Activated T-helper 17 cell treated with anti-CD3 and anti-CD28 coated beads, Interleukin-2, amount 50 U/mL, for 72 hours (primary cell): ENCODE data around the gene B3GAT1. TPM values are rescaled to one million over a fixed set of nuclear protein-coding genes. Genes with fewer than 3 reads are reported as not detected.
"Not testable (repeated sequence)": the region's sequence is repeated elsewhere in the genome, so short reads cannot be mapped to it uniquely, and the experiment has no call there.

Experiments
- ATAC-seq: fragments of 150-1000 bp; cut with Tn5 transposase; replicated peaks from 2 replicates; pipeline ENCODE4 v1.10.0; 2021; ENCODE audit warnings: mild to moderate bottlenecking, moderate library complexity
- H3K27ac Mint-ChIP-seq: one replicate; pipeline ENCODE4 v1.8.0; 2022; ENCODE audit warnings: mixed read lengths
- H3K27me3 Mint-ChIP-seq: one replicate; pipeline ENCODE4 v1.8.0; 2022; ENCODE audit warnings: mixed read lengths
- H3K36me3 Mint-ChIP-seq: one replicate; pipeline ENCODE4 v1.8.0; 2022; ENCODE audit warnings: low read depth, mild to moderate bottlenecking, mixed read lengths
- H3K4me1 Mint-ChIP-seq: one replicate; pipeline ENCODE4 v1.8.0; 2022; ENCODE audit warnings: mixed read lengths
- H3K4me3 Mint-ChIP-seq: one replicate; pipeline ENCODE4 v1.8.0; 2022; ENCODE audit warnings: mild to moderate bottlenecking, mixed read lengths
- H3K9me3 Mint-ChIP-seq: one replicate; pipeline ENCODE4 v1.8.0; 2022; ENCODE audit warnings: mixed read lengths
- total RNA-seq, 2 donors: library from RNA; stranded (reverse); gene quantifications; one replicate each; pipeline ENCODE4 v1.2.3, GENCODE V29; 2022

Gene B3GAT1, protein sequence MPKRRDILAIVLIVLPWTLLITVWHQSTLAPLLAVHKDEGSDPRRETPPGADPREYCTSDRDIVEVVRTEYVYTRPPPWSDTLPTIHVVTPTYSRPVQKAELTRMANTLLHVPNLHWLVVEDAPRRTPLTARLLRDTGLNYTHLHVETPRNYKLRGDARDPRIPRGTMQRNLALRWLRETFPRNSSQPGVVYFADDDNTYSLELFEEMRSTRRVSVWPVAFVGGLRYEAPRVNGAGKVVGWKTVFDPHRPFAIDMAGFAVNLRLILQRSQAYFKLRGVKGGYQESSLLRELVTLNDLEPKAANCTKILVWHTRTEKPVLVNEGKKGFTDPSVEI
- total RNA-seq = under 1 TPM; 0.16 to 0.17 TPM

DNA sequence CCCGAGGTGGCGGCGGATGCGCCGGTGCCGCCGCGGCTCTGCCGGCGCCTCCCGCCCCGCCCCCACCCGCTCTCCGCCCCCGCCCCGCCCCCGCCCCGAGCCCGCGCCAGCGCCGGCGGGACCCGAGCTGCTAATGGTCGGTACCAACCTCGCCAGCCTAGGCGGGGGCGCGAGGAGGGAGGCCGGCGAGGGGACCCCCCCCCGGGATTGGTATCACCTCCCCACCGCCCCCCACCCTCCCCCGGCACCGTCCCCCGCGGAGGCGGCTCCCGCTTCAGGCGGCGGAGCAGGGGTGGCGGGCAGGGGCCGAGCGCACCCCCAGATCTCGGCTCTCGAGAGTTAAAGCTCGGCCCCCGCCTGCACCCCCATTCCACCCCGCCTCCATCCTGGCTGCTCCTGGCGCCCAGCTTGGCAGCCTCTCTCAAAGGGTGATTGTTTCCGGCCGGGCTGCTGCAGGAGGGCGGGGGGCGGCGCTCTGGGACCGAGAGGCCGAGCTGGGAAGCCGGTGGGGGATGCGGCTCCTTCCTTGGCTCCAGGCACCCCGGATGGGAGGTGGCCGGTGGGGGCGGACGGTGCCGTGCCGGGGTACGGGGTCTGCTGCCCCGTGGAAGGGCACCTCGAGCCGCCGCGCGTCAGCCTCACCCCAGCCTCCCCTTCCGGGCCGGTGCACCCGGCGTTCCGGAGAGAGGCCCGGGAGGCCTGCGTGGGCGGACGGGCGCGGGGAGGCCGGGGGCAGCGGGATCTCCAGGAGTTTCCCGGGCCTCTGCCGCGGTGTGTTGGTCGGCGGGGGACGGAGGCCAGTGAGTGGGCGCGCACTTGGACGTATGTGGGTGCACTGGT lies at the start of gene B3GAT1:
B3GAT1 (minus strand) TSS at position 40 of the 840 bp plus-strand sequence. CDS start 24,583 bp downstream, outside the sequence.
- Mint-ChIP-seq H3K9me3 (no peaks in the 10 kb centered on the region), H3K27me3 (peaks cover 51% of the 10 kb centered on the region), H3K27ac (no peak within 1 kb of the TSS), H3K4me1 (peaks cover 6% of the 10 kb centered on the region), H3K36me3 (no peaks in the 10 kb centered on the region), H3K4me3 (peak within 1 kb of the TSS; percentile 60)
- ATAC-seq = peak; percentile 41

DNA sequence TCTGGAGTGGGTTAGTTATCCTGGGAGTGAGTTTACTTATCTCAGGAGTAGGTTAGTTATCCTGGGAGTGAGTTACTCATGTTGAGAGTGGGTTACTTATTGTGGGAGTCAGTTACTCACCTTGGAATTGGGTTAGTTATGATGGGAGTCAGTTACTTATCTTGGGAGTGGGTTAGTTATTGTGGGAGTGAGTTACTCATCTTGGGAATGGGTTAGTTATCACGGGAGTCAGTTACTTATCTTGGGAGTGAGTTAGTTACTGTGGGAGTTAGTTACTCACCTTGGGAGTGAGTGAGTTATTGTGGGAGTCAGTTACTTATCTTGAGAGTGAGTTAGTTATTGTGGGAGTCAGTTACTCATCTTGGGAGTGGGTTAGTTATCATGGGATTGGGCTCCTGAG lies 49.6 kb upstream of the B3GAT1 start:
- Mint-ChIP-seq H3K27ac (no peak overlapping the region), H3K4me1 (no peaks in the 10 kb centered on the region), H3K27me3 (peaks cover 33% of the 10 kb centered on the region), H3K36me3 (no peaks in the 10 kb centered on the region), H3K9me3 (peaks cover 6% of the 10 kb centered on the region), H3K4me3 (no peak overlapping the region)
- ATAC-seq = no peak

DNA sequence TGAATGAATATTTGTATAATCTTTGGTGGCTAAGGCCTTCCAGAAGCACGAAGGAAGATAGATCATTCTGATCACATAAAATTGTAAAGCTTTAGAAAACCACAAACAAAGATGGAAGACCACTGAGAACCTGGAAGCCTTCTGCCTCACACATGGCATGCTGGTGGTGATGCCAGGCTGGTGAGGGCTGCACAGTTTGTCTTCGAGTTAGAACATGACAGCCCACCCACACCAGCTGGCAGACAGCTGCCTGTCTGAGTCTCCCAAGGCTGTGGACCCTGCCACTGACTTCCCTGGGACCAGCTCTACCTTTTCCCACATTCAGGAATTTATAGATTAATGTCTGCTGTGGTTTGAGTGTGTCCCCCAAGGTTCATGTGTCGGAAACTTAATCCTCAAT lies 48.8 kb upstream of the B3GAT1 start:
- Mint-ChIP-seq H3K27me3 (peaks cover 33% of the 10 kb centered on the region), H3K4me3 (no peak overlapping the region), H3K4me1 (no peaks in the 10 kb centered on the region), H3K27ac (no peak overlapping the region), H3K9me3 (peaks cover 6% of the 10 kb centered on the region), H3K36me3 (no peaks in the 10 kb centered on the region)
- no peak for ATAC-seq

DNA sequence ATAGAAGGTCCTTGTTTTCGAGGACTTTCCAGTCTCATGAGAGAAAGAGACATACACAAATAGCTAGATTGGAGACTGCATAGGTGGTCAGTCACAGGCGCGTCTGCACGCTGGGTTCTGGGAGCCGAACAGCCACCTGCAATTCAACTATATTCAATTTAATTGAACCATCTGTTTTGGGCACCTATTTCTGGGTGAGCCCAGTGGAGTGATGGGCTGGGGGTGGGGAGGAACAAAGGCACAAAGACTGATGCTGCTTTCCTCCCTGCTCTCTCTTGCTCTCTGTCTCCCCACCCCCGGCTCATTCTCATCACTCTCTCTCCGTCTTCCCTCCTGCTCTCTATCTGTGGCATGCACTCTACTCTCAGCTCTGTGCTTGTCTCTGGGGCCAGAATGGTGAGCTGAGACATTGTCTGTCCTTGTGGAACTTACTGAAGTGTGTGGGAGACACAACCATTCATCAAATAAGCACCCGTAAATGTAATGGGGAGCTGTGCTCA lies 48.1 kb upstream of the B3GAT1 start:
- ATAC-seq = no peak
- Mint-ChIP-seq H3K27me3 (peaks cover 32% of the 10 kb centered on the region), H3K4me3 (no peak overlapping the region), H3K36me3 (no peaks in the 10 kb centered on the region), H3K4me1 (no peaks in the 10 kb centered on the region), H3K9me3 (peaks cover 6% of the 10 kb centered on the region), H3K27ac (no peak overlapping the region)

DNA sequence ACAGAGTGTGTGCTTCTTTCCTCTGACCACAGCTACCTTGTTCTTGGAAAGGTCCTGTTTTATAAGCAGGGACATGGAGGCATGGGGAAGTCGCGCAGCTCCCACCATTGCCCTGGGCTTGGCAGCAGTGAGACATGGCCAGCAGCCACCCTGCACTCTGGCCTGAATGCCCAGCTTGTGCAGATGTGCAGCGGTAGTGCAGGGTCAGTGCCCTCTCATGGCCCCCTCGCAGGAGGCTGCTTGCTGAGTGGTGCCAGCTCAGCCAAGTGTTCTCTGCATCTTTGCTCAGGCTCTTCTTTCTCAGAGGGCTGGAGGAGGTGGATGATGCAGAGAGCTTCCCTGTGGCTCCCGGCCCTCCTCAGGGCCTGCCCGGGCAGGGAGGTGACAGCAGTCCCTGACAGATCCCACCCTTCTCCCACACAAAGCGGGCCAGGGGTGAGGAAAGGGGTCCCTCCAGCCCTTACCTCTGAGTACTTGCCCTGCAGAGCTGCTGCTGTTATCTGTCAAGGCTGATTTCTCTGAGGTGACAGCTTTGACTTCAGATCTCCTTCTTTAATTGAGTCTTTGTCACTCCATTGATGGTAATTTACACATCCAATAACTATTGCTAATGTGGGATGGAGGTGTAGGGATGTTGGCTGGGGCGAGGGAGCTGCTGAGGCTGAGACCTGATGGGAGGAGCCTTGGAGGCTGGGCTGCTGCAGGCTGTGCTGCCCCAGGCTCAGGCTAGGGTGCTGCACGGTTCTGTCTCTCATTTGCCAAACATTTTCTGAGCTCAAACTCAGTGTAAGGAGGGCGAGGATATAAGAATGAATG lies 47.4 kb upstream of the B3GAT1 start:
- Mint-ChIP-seq H3K36me3 (no peaks in the 10 kb centered on the region), H3K4me3 (no peak overlapping the region), H3K4me1 (no peaks in the 10 kb centered on the region), H3K27me3 (peaks cover 30% of the 10 kb centered on the region), H3K27ac (no peak overlapping the region), H3K9me3 (peaks cover 6% of the 10 kb centered on the region)
- ATAC-seq = no peak

DNA sequence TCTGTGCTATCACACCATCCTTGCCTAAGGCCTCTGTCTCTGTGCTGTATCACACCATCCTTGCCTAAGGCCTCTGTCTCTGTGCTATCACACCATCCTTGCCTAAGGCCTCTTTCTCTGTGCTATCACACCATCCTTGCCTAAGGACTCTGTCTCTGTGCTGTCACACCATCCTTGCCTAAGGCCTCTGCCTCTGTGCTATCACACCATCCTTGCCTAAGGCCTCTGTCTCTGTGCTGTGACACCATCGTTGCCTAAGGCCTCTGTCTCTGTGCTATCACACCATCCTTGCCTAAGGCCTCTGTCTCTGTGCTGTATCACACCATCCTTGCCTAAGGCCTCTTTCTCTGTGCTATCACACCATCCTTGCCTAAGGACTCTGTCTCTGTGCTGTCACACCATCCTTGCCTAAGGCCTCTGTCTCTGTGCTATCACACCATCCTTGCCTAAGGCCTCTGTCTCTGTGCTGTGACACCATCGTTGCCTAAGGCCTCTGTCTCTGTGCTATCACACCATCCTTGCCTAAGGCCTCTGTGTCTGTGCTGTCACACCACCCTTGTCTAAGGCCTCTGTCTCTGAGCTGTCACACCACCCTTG lies 45.5 kb upstream of the B3GAT1 start:
- not testable (repeated sequence) for ATAC-seq, H3K4me1 Mint-ChIP-seq, H3K27ac Mint-ChIP-seq, H3K9me3 Mint-ChIP-seq, H3K4me3 Mint-ChIP-seq, H3K36me3 Mint-ChIP-seq
- H3K27me3 Mint-ChIP-seq = peaks cover 17% of the 10 kb centered on the region

DNA sequence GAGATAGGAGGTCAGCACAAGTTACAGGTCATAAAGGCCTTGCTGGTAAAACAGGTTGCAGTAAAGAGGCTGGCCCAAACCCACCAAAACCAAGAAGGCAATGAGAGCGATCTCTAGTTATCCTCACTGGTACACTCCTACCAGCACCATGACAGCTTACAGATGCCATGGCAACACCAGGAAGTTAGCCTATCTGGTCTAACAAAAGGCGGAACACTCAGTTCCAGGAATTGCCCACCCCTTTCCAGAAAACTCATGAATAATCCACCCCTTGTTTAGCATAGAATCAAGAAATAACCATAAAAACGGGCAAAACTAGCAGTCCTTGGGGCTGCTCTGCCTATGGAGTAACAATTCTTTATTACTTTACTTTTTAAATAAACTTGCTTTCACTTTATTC lies 43.5 kb upstream of the B3GAT1 start:
- Mint-ChIP-seq H3K4me1 (no peaks in the 10 kb centered on the region), H3K4me3 (no peak overlapping the region), H3K36me3 (no peaks in the 10 kb centered on the region), H3K27me3 (peaks cover 8% of the 10 kb centered on the region), H3K27ac (no peak overlapping the region), H3K9me3 (peaks cover 4% of the 10 kb centered on the region)
- no peak for ATAC-seq

DNA sequence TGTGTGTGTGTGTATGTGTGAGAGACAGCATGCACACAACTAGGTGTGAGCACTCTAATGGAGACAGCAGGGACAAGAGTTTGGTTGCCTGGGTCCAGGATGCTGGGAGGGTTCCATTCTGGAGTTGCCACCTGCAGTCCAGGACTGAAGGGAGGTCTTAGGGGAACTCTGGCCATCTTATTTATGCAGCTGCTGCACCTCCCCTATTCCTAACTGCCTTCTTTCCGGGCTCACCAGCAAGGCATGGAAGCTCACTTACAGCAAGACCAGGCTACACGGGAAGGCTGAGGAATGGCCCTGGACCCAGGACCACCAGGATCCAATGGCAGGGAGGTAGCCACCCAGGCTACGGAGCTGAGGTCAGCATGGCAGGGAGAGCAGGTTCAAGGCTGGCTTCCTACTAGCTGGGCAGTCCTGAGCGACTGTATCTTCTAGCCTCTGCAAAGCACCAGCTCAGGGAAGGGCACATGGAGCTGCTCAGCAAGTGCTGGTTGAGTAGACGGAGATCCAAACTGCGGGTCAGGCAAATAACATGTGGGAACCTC lies 42.2 kb upstream of the B3GAT1 start:
- H3K27ac Mint-ChIP-seq = no peak overlapping the region
- no peaks in the 10 kb centered on the region for H3K36me3 Mint-ChIP-seq
- no peaks in the 10 kb centered on the region for H3K4me1 Mint-ChIP-seq
- peaks cover 5% of the 10 kb centered on the region for H3K27me3 Mint-ChIP-seq
- H3K9me3 Mint-ChIP-seq = no peaks in the 10 kb centered on the region
- no peak overlapping the region for H3K4me3 Mint-ChIP-seq
- ATAC-seq = no peak

DNA sequence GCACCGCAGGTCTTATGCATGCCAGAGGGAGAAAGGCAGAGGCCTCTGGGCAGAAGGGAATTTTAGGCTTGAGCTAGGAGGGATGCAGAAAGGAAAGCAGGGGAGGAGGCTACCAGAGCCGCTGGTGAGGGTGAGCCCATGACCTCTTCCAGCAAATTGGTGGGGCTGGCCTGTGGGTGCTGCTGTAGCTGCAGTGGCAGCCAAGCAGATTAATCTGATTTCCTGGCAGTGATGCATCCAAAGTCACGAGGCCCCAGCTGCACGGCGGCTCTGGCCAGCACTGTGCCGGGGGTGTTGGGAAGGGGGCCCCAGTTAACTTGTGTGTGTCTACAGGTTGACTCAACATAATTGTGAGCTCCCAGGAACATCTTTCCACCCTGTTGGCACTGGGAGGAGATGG lies 41.4 kb upstream of the B3GAT1 start:
- H3K27me3 Mint-ChIP-seq = peaks cover 5% of the 10 kb centered on the region
- H3K4me3 Mint-ChIP-seq = no peak overlapping the region
- no peaks in the 10 kb centered on the region for H3K4me1 Mint-ChIP-seq
- H3K27ac Mint-ChIP-seq = no peak overlapping the region
- H3K9me3 Mint-ChIP-seq = no peaks in the 10 kb centered on the region
- no peaks in the 10 kb centered on the region for H3K36me3 Mint-ChIP-seq
- no peak for ATAC-seq

DNA sequence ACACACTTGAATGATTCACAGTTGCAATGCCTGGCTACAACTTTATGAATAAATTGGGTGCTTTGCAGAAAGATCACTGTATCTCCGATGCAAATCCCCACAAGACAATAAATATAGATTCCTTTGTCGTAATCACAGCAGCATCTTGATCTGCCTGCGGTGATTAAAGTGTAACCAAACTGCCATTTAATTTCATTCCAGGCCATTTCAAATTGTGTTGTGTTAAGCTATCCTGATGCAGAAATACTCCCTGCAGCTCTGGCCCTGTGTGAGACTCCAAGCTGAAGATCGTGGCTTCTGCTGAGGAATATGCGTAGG lies 40.8 kb upstream of the B3GAT1 start:
- no peaks in the 10 kb centered on the region for H3K9me3 Mint-ChIP-seq
- no peaks in the 10 kb centered on the region for H3K4me1 Mint-ChIP-seq
- H3K36me3 Mint-ChIP-seq = no peaks in the 10 kb centered on the region
- no peak overlapping the region for H3K27ac Mint-ChIP-seq
- peaks cover 5% of the 10 kb centered on the region for H3K27me3 Mint-ChIP-seq
- no peak overlapping the region for H3K4me3 Mint-ChIP-seq
- ATAC-seq = no peak

DNA sequence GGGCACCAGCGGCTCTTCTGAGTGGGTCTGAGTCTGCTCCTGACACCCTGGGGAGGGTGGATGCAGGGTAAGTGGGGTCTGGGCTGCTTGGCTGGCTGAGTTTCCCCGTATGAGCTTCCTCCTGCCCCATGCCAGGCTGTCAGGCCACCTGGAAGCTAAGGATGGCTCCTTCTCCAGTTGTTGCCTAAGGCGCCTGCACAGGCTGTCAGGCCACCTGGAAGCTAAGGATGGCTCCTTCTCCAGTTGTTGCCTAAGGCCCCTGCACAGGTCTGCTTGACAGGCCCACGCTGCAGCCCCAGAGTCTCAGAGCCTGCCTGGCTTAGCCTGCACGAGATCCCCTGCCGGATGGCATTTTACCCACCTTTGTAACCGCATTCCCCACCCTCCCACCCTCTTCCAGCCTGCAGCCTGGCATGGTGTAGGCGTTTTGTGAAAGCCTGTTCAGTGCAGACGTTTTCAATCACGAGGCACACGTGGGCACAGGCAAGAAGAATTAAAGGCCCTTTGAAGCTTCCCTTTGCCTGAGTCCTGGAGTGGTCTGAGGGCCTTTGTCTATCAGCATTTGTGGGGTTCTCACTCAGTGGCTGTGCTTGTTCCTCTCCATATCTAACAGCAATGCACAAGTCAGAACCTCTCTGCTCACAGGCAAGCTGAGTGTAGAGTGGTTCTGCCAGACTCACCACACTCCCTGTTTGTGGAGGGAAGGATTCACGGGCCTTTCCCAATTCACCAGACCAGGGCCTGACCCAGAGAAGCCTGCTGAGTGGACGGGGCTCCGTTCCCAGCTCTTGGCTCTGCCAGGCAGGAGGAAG lies 40.2 kb upstream of the B3GAT1 start:
- no peak for ATAC-seq
- peaks cover 5% of the 10 kb centered on the region for H3K27me3 Mint-ChIP-seq
- H3K36me3 Mint-ChIP-seq = no peaks in the 10 kb centered on the region
- no peaks in the 10 kb centered on the region for H3K4me1 Mint-ChIP-seq
- H3K27ac Mint-ChIP-seq = no peak overlapping the region
- H3K4me3 Mint-ChIP-seq = no peak overlapping the region
- no peaks in the 10 kb centered on the region for H3K9me3 Mint-ChIP-seq

DNA sequence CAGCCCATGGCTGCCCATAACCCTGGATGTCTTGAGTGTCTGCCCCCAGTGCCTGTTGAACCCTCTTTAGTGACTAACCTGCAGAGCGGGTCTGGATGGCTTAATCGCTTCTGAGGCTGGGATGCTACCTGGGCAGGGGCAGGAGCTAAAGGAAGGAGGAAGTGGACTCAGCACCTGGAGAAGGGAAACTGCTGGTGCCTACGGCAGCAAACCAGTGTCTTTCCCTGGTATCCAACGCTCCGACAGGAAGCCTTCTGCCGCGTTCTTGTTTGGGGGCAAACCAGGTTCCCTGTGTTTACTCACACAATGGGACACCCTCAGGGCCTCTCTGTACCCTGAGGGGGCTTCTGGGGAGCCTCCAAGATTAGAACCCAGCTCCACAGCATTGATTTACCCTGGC lies 38.1 kb upstream of the B3GAT1 start:
- H3K27ac Mint-ChIP-seq = no peak overlapping the region
- peaks cover 5% of the 10 kb centered on the region for H3K27me3 Mint-ChIP-seq
- no peak overlapping the region for H3K4me3 Mint-ChIP-seq
- no peaks in the 10 kb centered on the region for H3K36me3 Mint-ChIP-seq
- no peaks in the 10 kb centered on the region for H3K4me1 Mint-ChIP-seq
- ATAC-seq = no peak
- no peaks in the 10 kb centered on the region for H3K9me3 Mint-ChIP-seq

DNA sequence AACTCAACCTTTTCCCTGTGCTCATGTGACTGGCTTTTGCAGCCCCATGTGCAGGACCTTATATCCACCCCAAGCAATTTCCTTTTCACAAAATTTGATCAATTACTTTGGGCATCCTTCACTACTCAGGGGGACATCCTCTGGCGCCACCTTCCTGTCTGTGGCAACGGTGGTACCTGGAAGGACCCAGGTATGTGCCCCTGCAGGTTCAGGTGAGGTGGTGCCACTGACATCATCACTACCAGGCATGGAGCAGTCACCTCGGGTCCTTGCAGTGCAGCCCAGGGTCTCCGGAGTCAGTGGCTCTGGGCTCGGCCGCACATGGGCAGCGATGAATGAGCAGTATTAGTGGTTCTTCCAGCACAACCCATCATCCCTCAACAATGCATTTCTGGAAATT lies 37.7 kb upstream of the B3GAT1 start:
- no peaks in the 10 kb centered on the region for H3K9me3 Mint-ChIP-seq
- peaks cover 1% of the 10 kb centered on the region for H3K27me3 Mint-ChIP-seq
- no peak overlapping the region for H3K4me3 Mint-ChIP-seq
- ATAC-seq = no peak
- no peaks in the 10 kb centered on the region for H3K4me1 Mint-ChIP-seq
- no peaks in the 10 kb centered on the region for H3K36me3 Mint-ChIP-seq
- H3K27ac Mint-ChIP-seq = no peak overlapping the region
